H1 (cell line): Measurements from ENCODE around the gene TLCD3B. TPM values are rescaled to one million over a fixed set of nuclear protein-coding genes. Genes with fewer than 3 reads are reported as not detected.
A peak's percentile ranks its signal among the peaks of the same experiment; 100 is the strongest.

Experiments
- CTCF ChIA-PET: fragments of 300-600 bp; sonication (Branson Sonifier 250); formaldehyde crosslinking; loops from one replicate; lab custom pipeline; 2021; ENCODE audit not compliant: partially characterized antibody; lab: Charles Lee
- POLR2A ChIA-PET: fragments of 300-600 bp; sonication (Branson Sonifier 250); formaldehyde crosslinking; loops from one replicate; lab custom pipeline; 2021; ENCODE audit warnings: inconsistent platforms; ENCODE audit not compliant: partially characterized antibody; lab: Charles Lee
- DNase-seq, 2 experiments: peaks; one replicate each; pipeline versions ENCODE4 v3.0.0 to v3.0.0-alpha.2; 2010 to 2022; ENCODE audit warnings: low spot score in 2 of 2, low read depth in 1 of 2, mixed read lengths in 1 of 2
- FAIRE-seq: peaks from 2 replicates; lab custom pipeline; 2011; peaks lifted over from hg19 to GRCh38; lab: Jason Lieb, UNC
- H2AFZ ChIP-seq: 2 replicates; pipeline ENCODE4 v1.8.1; 2012; ENCODE audit warnings: low read length, inconsistent platforms
- H2AK5ac ChIP-seq: 2 replicates; pipeline ENCODE4 v1.6.1; 2013; ENCODE audit warnings: low read depth, low read length
- H2BK120ac ChIP-seq: replicated peaks from 2 replicates; pipeline ENCODE3; 2013; ENCODE audit warnings: low read depth, low read length, inconsistent platforms
- H2BK12ac ChIP-seq: 2 replicates; pipeline ENCODE4 v1.6.1; 2013; ENCODE audit warnings: low read depth, low read length
- H2BK15ac ChIP-seq: 2 replicates; pipeline ENCODE4 v1.6.1; 2013; ENCODE audit warnings: low read length
- H2BK20ac ChIP-seq: 2 replicates; pipeline ENCODE4 v1.6.1; 2013; ENCODE audit warnings: low read length
- H2BK5ac ChIP-seq: 2 replicates; pipeline ENCODE4 v1.6.1; 2013; ENCODE audit warnings: low read depth, low read length
- H3K14ac ChIP-seq: 2 replicates; pipeline ENCODE4 v1.6.1; 2013; ENCODE audit warnings: inconsistent platforms; ENCODE audit not compliant: insufficient read length
- H3K18ac ChIP-seq: 2 replicates; pipeline ENCODE4 v1.6.1; 2013; ENCODE audit warnings: low read length; ENCODE audit errors: extremely low read depth
- H3K23ac ChIP-seq: 2 replicates; pipeline ENCODE4 v1.6.1; 2013; ENCODE audit warnings: inconsistent platforms; ENCODE audit not compliant: insufficient read length
- H3K23me2 ChIP-seq: 2 replicates; pipeline ENCODE4 v1.6.1; 2013; ENCODE audit warnings: low read depth, low read length
- H3K27ac ChIP-seq: 2 replicates; pipeline ENCODE4 v1.6.1; 2011; ENCODE audit warnings: low read depth, low read length, inconsistent platforms
- H3K27me3 ChIP-seq, 4 experiments: replicated peaks in 1 of 4; 1 replicate in 1 of 4; 2 replicates in 3 of 4; pipeline versions ENCODE4 v1.6.1 to v1.8.1; 2011 to 2013; ENCODE audit warnings: low read length in 3 of 4, mild to moderate bottlenecking in 3 of 4, inconsistent platforms in 2 of 4, mixed read lengths in 2 of 4, moderate library complexity in 1 of 4; ENCODE audit not compliant: control insufficient read depth in 3 of 4, insufficient read depth in 3 of 4; ENCODE audit errors: extremely low read depth in 1 of 4
- H3K36me3 ChIP-seq, 4 experiments: 2 replicates each; pipeline versions ENCODE4 v1.6.1 to v1.8.1; 2011 to 2013; ENCODE audit warnings: mild to moderate bottlenecking in 4 of 4, low read length in 3 of 4, moderate library complexity in 2 of 4, control low read depth in 1 of 4, inconsistent platforms in 1 of 4; ENCODE audit not compliant: insufficient read depth in 4 of 4, control insufficient read depth in 2 of 4
- H3K4ac ChIP-seq: replicated peaks from 2 replicates; pipeline ENCODE3; 2013; ENCODE audit warnings: low read length, low read depth, mixed read lengths, inconsistent platforms; ENCODE audit not compliant: insufficient read length
- H3K4me1 ChIP-seq, 4 experiments: replicated peaks in 1 of 4; 1 replicate in 1 of 4; 2 replicates in 3 of 4; pipeline versions ENCODE4 v1.6.1 to v1.8.1; 2011 to 2013; ENCODE audit warnings: low read length in 3 of 4, inconsistent platforms in 2 of 4, mixed read lengths in 1 of 4; ENCODE audit not compliant: insufficient read depth in 4 of 4, control insufficient read depth in 3 of 4
- H3K4me2 ChIP-seq, 2 experiments: 2 replicates each; pipeline versions ENCODE4 v1.6.1 to v1.8.1; 2011 to 2013; ENCODE audit warnings: low read depth in 2 of 2, low read length in 2 of 2, control low read depth in 1 of 2, inconsistent platforms in 1 of 2, mild to moderate bottlenecking in 1 of 2; ENCODE audit not compliant: insufficient read depth in 1 of 2
- H3K4me3 ChIP-seq, 4 experiments: fragments of 200-600, 300-600 bp in 1 of 4; sonication (generic), shearing (Covaris generic), sonication (Bioruptor Twin) in 1 of 4; 2 replicates each; pipeline versions ENCODE4 v1.5.1 to v1.8.1; 2011 to 2016; ENCODE audit warnings: low read length in 4 of 4, low read depth in 3 of 4, control low read depth in 2 of 4, inconsistent platforms in 2 of 4, mild to moderate bottlenecking in 2 of 4, mixed read lengths in 1 of 4, moderate library complexity in 1 of 4; ENCODE audit not compliant: insufficient read depth in 2 of 4; ENCODE audit errors: extremely low read depth in 1 of 4
- H3K56ac ChIP-seq: replicated peaks from 2 replicates; pipeline ENCODE3; 2013; ENCODE audit warnings: low read depth, mild to moderate bottlenecking, mixed read lengths, low read length, inconsistent platforms; ENCODE audit not compliant: insufficient read length
- H3K79me1 ChIP-seq: 2 replicates; pipeline ENCODE4 v1.6.1; 2013; ENCODE audit warnings: low read depth, low read length, control low read depth
- H3K79me2 ChIP-seq, 2 experiments: 2 replicates each; pipeline versions ENCODE4 v1.6.1 to v1.8.1; 2012 to 2013; ENCODE audit warnings: low read length in 2 of 2, mild to moderate bottlenecking in 2 of 2, inconsistent platforms in 1 of 2; ENCODE audit not compliant: insufficient read depth in 2 of 2, control insufficient read depth in 1 of 2
- H3K9ac ChIP-seq, 4 experiments: replicated peaks in 1 of 4; 1 replicate in 1 of 4; 2 replicates in 3 of 4; pipeline versions ENCODE4 v1.6.1 to v1.8.1; 2011 to 2013; ENCODE audit warnings: low read depth in 3 of 4, low read length in 3 of 4, control low read depth in 2 of 4, mild to moderate bottlenecking in 2 of 4, moderate library complexity in 2 of 4, inconsistent platforms in 1 of 4; ENCODE audit errors: extremely low read depth in 1 of 4
- H3K9me3 ChIP-seq, 2 experiments: 2 replicates each; pipeline versions ENCODE4 v1.6.1 to v1.8.1; 2012 to 2013; ENCODE audit warnings: mild to moderate bottlenecking in 2 of 2, moderate library complexity in 2 of 2, control low read depth in 1 of 2, inconsistent platforms in 1 of 2, low read depth in 1 of 2, low read length in 1 of 2, mixed read lengths in 1 of 2; ENCODE audit not compliant: insufficient read depth in 2 of 2
- H4K20me1 ChIP-seq, 2 experiments: replicated peaks in 1 of 2; 2 replicates each; pipeline versions ENCODE3 to v1.8.1; 2011 to 2013; ENCODE audit warnings: inconsistent platforms in 2 of 2, low read length in 2 of 2, mild to moderate bottlenecking in 1 of 2; ENCODE audit not compliant: insufficient read depth in 2 of 2, control insufficient read depth in 1 of 2
- H4K5ac ChIP-seq: 2 replicates; pipeline ENCODE4 v1.6.1; 2013; ENCODE audit warnings: low read length, low read depth, mixed read lengths, inconsistent platforms; ENCODE audit not compliant: insufficient read length
- H4K8ac ChIP-seq: 2 replicates; pipeline ENCODE4 v1.8.0; 2013; ENCODE audit warnings: mild to moderate bottlenecking, moderate library complexity, low read length, inconsistent platforms; ENCODE audit not compliant: insufficient read depth; ENCODE audit errors: extremely low read depth
- H4K91ac ChIP-seq: replicated peaks from 2 replicates; pipeline ENCODE3; 2013; ENCODE audit warnings: low read length, mixed read lengths, inconsistent platforms; ENCODE audit not compliant: insufficient read length
- BCL11A ChIP-seq, 2 experiments: IDR thresholded peaks; one replicate each; pipeline ENCODE4 v1.6.1; 2011; ENCODE audit warnings: low read depth in 2 of 2, low read length in 2 of 2, mild to moderate bottlenecking in 2 of 2
- CBX8 ChIP-seq: fragments of 300-800, 300-1000 bp; sonication (generic); IDR thresholded peaks from 2 replicates; pipeline ENCODE4 v1.7.1; 2016; ENCODE audit warnings: low read depth, low read length, borderline replicate concordance
- CTCF ChIP-seq, 3 experiments: IDR thresholded peaks; 1 replicate in 2 of 3; 2 replicates in 1 of 3; pipeline versions ENCODE4 v1.5.1 to v1.6.1; 2011; ENCODE audit warnings: low read length in 3 of 3, mild to moderate bottlenecking in 3 of 3, inconsistent platforms in 2 of 3, low read depth in 1 of 3, moderate library complexity in 1 of 3; ENCODE audit not compliant: insufficient read depth in 1 of 3; ENCODE audit errors: control extremely low read depth in 1 of 3
- RAD21 ChIP-seq, 2 experiments: IDR thresholded peaks in 1 of 2; conservative IDR thresholded peaks in 1 of 2; 2 replicates each; pipeline ENCODE4 v1.6.1; 2011; ENCODE audit warnings: low read depth in 2 of 2, low read length in 2 of 2, improper control_type of control experiment in 1 of 2, inconsistent platforms in 1 of 2, mild to moderate bottlenecking in 1 of 2, moderate library complexity in 1 of 2
- TBP ChIP-seq: IDR thresholded peaks from 2 replicates; pipeline ENCODE4 v1.6.1; 2011; ENCODE audit warnings: low read depth, low read length, improper control_type of control experiment
- WGBS, 2 experiments: shearing (Covaris generic) in 1 of 2; methylation state at CpG; one replicate each; pipeline versions ENCODE4 v1.1.6 to v1.1.7; 2013 to 2015; ENCODE audit warnings: low lambda C conversion rate in 2 of 2, mixed read lengths in 2 of 2, inconsistent platforms in 1 of 2, low coverage in 1 of 2, missing lambda C conversion rate in 1 of 2; ENCODE audit not compliant: insufficient replicate concordance in 2 of 2, insufficient coverage in 1 of 2, insufficient read length in 1 of 2; ENCODE audit errors: extremely low coverage in 1 of 2, missing lambda C conversion rate in 1 of 2; 5-methylcytosine and 5-hydroxymethylcytosine counted together
- polyA plus RNA-seq, 7 experiments: library from polyadenylated mRNA; depleted of rRNA in 3 of 7; stranded (reverse) in 5 of 7; unstranded in 2 of 7; fragments of >200 nt in 5 of 7; fragments of 200-250 nt in 2 of 7; gene quantifications; 1 replicate in 5 of 7; 2 replicates in 1 of 7; 4 replicates in 1 of 7; pipeline versions ENCODE4 v1.2.1 to v1.2.3, GENCODE V29; 2011 to 2013; ENCODE audit warnings: missing spikeins in 2 of 7, mixed read lengths in 2 of 7
- total RNA-seq: library from RNA; stranded (reverse); fragmentation: NEBNext Ultra II Directional; extraction: Animal tissue kit (Norgen Biotek cat#: 25700); gene quantifications from 2 replicates; pipeline ENCODE4 v1.2.1, GENCODE V29; 2021

The TLCD3B gene
- total and polyA plus RNA-seq, 2 of the 8 experiments (the other 6 are each of a cell fraction or from before 2014, with no cell fraction given): 15.2 to 26.9 TPM

GRCh38 chr16:30000735-30001631, 30.1 kb downstream of the TLCD3B start:
- peaks cover 0 to 7% of the 10 kb centered on the region in 2 experiments; a peak in 1 of 4 replicates for H3K79me2 ChIP-seq
- no peak overlapping the region for H2BK20ac ChIP-seq
- H4K91ac ChIP-seq: no peak overlapping the region
- peaks cover 2 to 7% of the 10 kb centered on the region in 2 experiments for H4K20me1 ChIP-seq
- no peak for FAIRE-seq
- peak overlapping the region in 1 of 4 experiments; percentile 46; a peak in 2 of 8 replicates for H3K4me3 ChIP-seq
- peak overlapping the region in 1 of 2 experiments; percentile 45; a peak in 2 of 4 replicates for H3K4me2 ChIP-seq
- H2AK5ac ChIP-seq: no peak overlapping the region
- H3K14ac ChIP-seq: no peak overlapping the region
- H3K27ac ChIP-seq: no peak overlapping the region
- no peaks in the 10 kb centered on the region for H3K27me3 ChIP-seq
- peaks cover 4% of the 10 kb centered on the region; the same call in 1 of the 2 replicates for H3K23me2 ChIP-seq
- H2BK15ac ChIP-seq: no peak overlapping the region
- H2AFZ ChIP-seq: no peak overlapping the region
- no peak overlapping the region for H2BK12ac ChIP-seq
- H3K18ac ChIP-seq: no peak overlapping the region
- H4K5ac ChIP-seq: no peak overlapping the region
- ChIA-PET CTCF (interaction anchor here (0.6 to 3.5 kb wide), 13 partner anchors 8 to 354 kb away, joined by 3 to 18 read pairs (median 3); partner anchors contain the start of genes C16orf92 and TLCD3B), POLR2A (interaction anchor here (0.7 to 3.2 kb wide), 13 partner anchors 8 to 211 kb away, joined by 3 to 10 read pairs (median 3); partner anchors contain the start of genes ASPHD1, C16orf92, KIF22 and TLCD3B)
- no peak overlapping the region for H3K4ac ChIP-seq
- peaks cover 0 to 10% (median 5%) of the 10 kb centered on the region in 4 experiments; a peak in 6 of 7 replicates for H3K4me1 ChIP-seq
- DNase-seq: peak in 1 of 2 experiments; percentile 87
- no peak overlapping the region for H3K9ac ChIP-seq
- 70% methylated on average over 29 of the region's 33 CpGs; no CpG with 5 or more reads in 1 of the 2 experiments for WGBS, 2 experiments
- H4K8ac ChIP-seq: no peak overlapping the region; the same call in 1 of the 2 replicates
- peaks cover 3% of the 10 kb centered on the region; the same call in 1 of the 2 replicates for H3K79me1 ChIP-seq
- H3K36me3 ChIP-seq: peaks cover 0 to 10% (median 4%) of the 10 kb centered on the region in 4 experiments; a peak in 6 of 8 replicates
- H2BK120ac ChIP-seq: no peak overlapping the region
- H3K23ac ChIP-seq: no peak overlapping the region
- no peaks in the 10 kb centered on the region for H3K9me3 ChIP-seq
- H2BK5ac ChIP-seq: no peak overlapping the region
- no peak overlapping the region for H3K56ac ChIP-seq
- no peak for TF ChIP-seq BCL11A (IDR thresholded peaks at IDR 0.05; ENCODE audit: low read depth in 2 of 2, low read length in 2 of 2)
- no peak for TF ChIP-seq TBP
- TF ChIP-seq CBX8: no peak
- TF ChIP-seq CTCF (IDR thresholded peaks at IDR 0.05; ENCODE audit: control extremely low read depth in 1 of 3, insufficient read depth in 1 of 3, low read depth in 1 of 3, low read length in 3 of 3): peak; percentile 55 to 71 (median 59)
- TF ChIP-seq RAD21 (IDR thresholded peaks at IDR 0.05 in 1 of 2, conservative IDR thresholded peaks at IDR 0.05 in 1 of 2; ENCODE audit: low read depth in 2 of 2, low read length in 2 of 2): peak; percentile 39 to 54
